SK-N-SH treated with all-trans-retinoic acid at 6 μM for 48 hours (cell line): ENCODE data around the gene PARP8.

Experiments
- ATAC-seq: fragments of 200-7000 bp; cut with Tn5 transposase; 3 replicates; pipeline ENCODE4 v1.9.1; 2020; ENCODE audit warnings: mild to moderate bottlenecking, moderate library complexity
- CREB5 ChIP-seq: fragments of 250-450 bp; sonication (Bioruptor Pico); IDR thresholded peaks from 2 replicates; pipeline ENCODE4 v1.5.1; 2020; ENCODE audit warnings: low read depth, mild to moderate bottlenecking, moderate library complexity
- CSDC2 ChIP-seq: fragments of 250-450 bp; sonication (Bioruptor Pico); IDR thresholded peaks from 2 replicates; pipeline ENCODE4 v1.5.0; 2020; ENCODE audit warnings: mild to moderate bottlenecking, moderate library complexity
- CSRNP3 ChIP-seq: fragments of 250-450 bp; sonication (Bioruptor Pico); IDR thresholded peaks from 2 replicates; pipeline ENCODE4 v1.5.1; 2021; ENCODE audit warnings: mild to moderate bottlenecking, moderate library complexity
- ESRRG ChIP-seq: fragments of 250-450 bp; sonication (Bioruptor Pico); IDR thresholded peaks from 2 replicates; pipeline ENCODE4 v1.6.1; 2021; ENCODE audit warnings: mild to moderate bottlenecking
- GLIS3 ChIP-seq: fragments of 250-450 bp; sonication (Bioruptor Pico); IDR thresholded peaks from 2 replicates; pipeline ENCODE4 v1.5.0; 2020; ENCODE audit warnings: mild to moderate bottlenecking, moderate library complexity
- ISL1 ChIP-seq: fragments of 250-450 bp; sonication (Bioruptor Pico); IDR thresholded peaks from 2 replicates; pipeline ENCODE4 v2.1.2; 2022; ENCODE audit warnings: mild to moderate bottlenecking, moderate library complexity
- OSR1 ChIP-seq: fragments of 250-450 bp; sonication (Bioruptor Pico); IDR thresholded peaks from 2 replicates; pipeline ENCODE4 v1.8.0; 2022; ENCODE audit warnings: moderate library complexity, mild to moderate bottlenecking, inconsistent platforms
- PATZ1 ChIP-seq: fragments of 250-450 bp; sonication (Bioruptor Pico); IDR thresholded peaks from 2 replicates; pipeline ENCODE4 v1.8.0; 2020; ENCODE audit warnings: mild to moderate bottlenecking, moderate library complexity, borderline replicate concordance
- POU6F1 ChIP-seq: fragments of 250-450 bp; sonication (Bioruptor Pico); IDR thresholded peaks from 2 replicates; pipeline ENCODE4 v1.8.0; 2021; ENCODE audit warnings: low read depth, mild to moderate bottlenecking, moderate library complexity, borderline replicate concordance
- RARB ChIP-seq: fragments of 250-450 bp; sonication (Bioruptor Pico); IDR thresholded peaks from 2 replicates; pipeline ENCODE4 v1.8.0; 2021; ENCODE audit warnings: mild to moderate bottlenecking, moderate library complexity
- SNAI2 ChIP-seq: fragments of 250-450 bp; sonication (Bioruptor Pico); IDR thresholded peaks from 2 replicates; pipeline ENCODE4 v1.5.0; 2020; ENCODE audit warnings: mild to moderate bottlenecking, moderate library complexity
- TCF4 ChIP-seq: fragments of 250-450 bp; sonication (Bioruptor Pico); IDR thresholded peaks from 2 replicates; pipeline ENCODE4 v1.8.0; 2021; ENCODE audit warnings: mild to moderate bottlenecking, moderate library complexity, borderline replicate concordance
- TOX ChIP-seq: fragments of 250-450 bp; sonication (Bioruptor Pico); IDR thresholded peaks from 2 replicates; pipeline ENCODE4 v1.8.0; 2021; ENCODE audit warnings: mild to moderate bottlenecking, moderate library complexity, borderline replicate concordance
- ZC3H10 ChIP-seq: fragments of 250-450 bp; sonication (Bioruptor Pico); IDR thresholded peaks from 2 replicates; pipeline ENCODE4 v1.5.1; 2021; ENCODE audit warnings: mild to moderate bottlenecking, moderate library complexity
- ZFP3 ChIP-seq: fragments of 250-450 bp; sonication (Bioruptor Pico); IDR thresholded peaks from 2 replicates; pipeline ENCODE4 v1.5.0; 2020; ENCODE audit warnings: mild to moderate bottlenecking, moderate library complexity
- ZFP30 ChIP-seq: fragments of 450-650 bp; formaldehyde crosslinking; IDR thresholded peaks from 2 replicates; pipeline ENCODE4 v1.5.0; 2022; ENCODE audit warnings: mild to moderate bottlenecking, moderate library complexity
- ZNF565 ChIP-seq: fragments of 450-650 bp; formaldehyde crosslinking; conservative IDR thresholded peaks from 2 replicates; pipeline ENCODE4 v1.5.0; 2020; ENCODE audit warnings: low read depth, mild to moderate bottlenecking, moderate library complexity
- ZNF70 ChIP-seq: fragments of 450-650 bp; formaldehyde crosslinking; IDR thresholded peaks from 2 replicates; pipeline ENCODE4 v1.5.0; 2020; ENCODE audit warnings: mild to moderate bottlenecking, moderate library complexity
- ZNF8 ChIP-seq: fragments of 450-650 bp; formaldehyde crosslinking; IDR thresholded peaks from 2 replicates; pipeline ENCODE4 v1.5.0; 2020; ENCODE audit warnings: mild to moderate bottlenecking, moderate library complexity

Gene PARP8

GRCh38 chr5:50794812-50795211 lies 128.4 kb downstream of the PARP8 start:
- TF ChIP-seq ZNF70 (CRISPR knock-in tag) (no peak), TOX (no peak), CREB5 (no peak), SNAI2 (CRISPR knock-in tag) (no peak), PATZ1 (CRISPR knock-in tag) (no peak), POU6F1 (CRISPR knock-in tag) (no peak), ISL1 (no peak), ZNF8 (no peak)

GRCh38 chr5:50798002-50798401 lies 131.6 kb downstream of the PARP8 start:
- TF ChIP-seq CSDC2 (CRISPR knock-in tag) (no peak), ESRRG (CRISPR knock-in tag) (no peak), CSRNP3 (CRISPR knock-in tag) (no peak)
- ATAC-seq: no peak

More at GRCh38 chr5:50794812-50795211, 128.4 kb downstream of the PARP8 start:
- no peak for ATAC-seq

GRCh38 chr5:50799596-50799995 lies 133.2 kb downstream of the PARP8 start:
- ATAC-seq: no peak
- no peak for TF ChIP-seq ESRRG (CRISPR knock-in tag)
- no peak for TF ChIP-seq ZNF70 (CRISPR knock-in tag)
- no peak for TF ChIP-seq ZNF565 (CRISPR knock-in tag)
- TF ChIP-seq CSDC2 (CRISPR knock-in tag): no peak
- no peak for TF ChIP-seq SNAI2 (CRISPR knock-in tag)
- no peak for TF ChIP-seq ISL1
- no peak for TF ChIP-seq OSR1 (CRISPR knock-in tag)
- no peak for TF ChIP-seq ZC3H10 (CRISPR knock-in tag)
- TF ChIP-seq ZFP30 (CRISPR knock-in tag): no peak
- TF ChIP-seq, all 23 proteins: peak for 0

GRCh38 chr5:50800410-50800809 lies 134.0 kb downstream of the PARP8 start:
- ATAC-seq: no peak

More at GRCh38 chr5:50800410-50800809, 134.0 kb downstream of the PARP8 start:
- no peak for TF ChIP-seq POU6F1 (CRISPR knock-in tag)
- no peak for TF ChIP-seq RARB
- TF ChIP-seq ZFP3: no peak
- TF ChIP-seq ZFP30 (CRISPR knock-in tag): no peak
- TF ChIP-seq CSRNP3 (CRISPR knock-in tag): no peak
- no peak for TF ChIP-seq ZNF70 (CRISPR knock-in tag)
- no peak for TF ChIP-seq TCF4 (CRISPR knock-in tag)
- no peak for TF ChIP-seq CSDC2 (CRISPR knock-in tag)
- no peak for TF ChIP-seq GLIS3
- no peak for TF ChIP-seq ISL1
- TF ChIP-seq OSR1 (CRISPR knock-in tag): no peak
- TF ChIP-seq CREB5: no peak
- no peak for TF ChIP-seq ZC3H10 (CRISPR knock-in tag)
- no peak for TF ChIP-seq ZNF565 (CRISPR knock-in tag)
